HG03108 (cell line): ENCODE data around the gene ARID3A.

ENCODE experiments used
- ATAC-seq: cut with Tn5 transposase; IDR thresholded peaks from one replicate; pipeline ENCODE4 v1.9.1; 2021; ENCODE audit warnings: moderate library complexity; ENCODE audit not compliant: unreplicated experiment

ARID3A gene

GRCh38 chr19:929203-929890 lies 3.5 kb downstream of the ARID3A start:
- ATAC-seq, result no peak

GRCh38 chr19:929891-930258 lies 4.0 kb downstream of the ARID3A start:
- ATAC-seq, result no peak

GRCh38 chr19:931860-932647 lies 6.2 kb downstream of the ARID3A start:
- ATAC-seq, result no peak

- no peak for ATAC-seq
Observed at GRCh38 chr19:932648-933552, 7.1 kb downstream of the ARID3A start.

- no peak for ATAC-seq
Observed at GRCh38 chr19:933553-933882, 7.7 kb downstream of the ARID3A start.

GRCh38 chr19:934197-934840 lies 8.5 kb downstream of the ARID3A start:
- ATAC-seq, result no peak

GRCh38 chr19:934865-935479 lies 9.1 kb downstream of the ARID3A start:
- no peak for ATAC-seq

GRCh38 chr19:936175-936546 lies 10.3 kb downstream of the ARID3A start:
- no peak for ATAC-seq

GRCh38 chr19:937259-937694 lies 11.4 kb downstream of the ARID3A start:
- ATAC-seq, result no peak

GRCh38 chr19:938233-938923 lies 12.5 kb downstream of the ARID3A start:
- ATAC-seq, result no peak

GRCh38 chr19:939439-939838 lies 13.6 kb downstream of the ARID3A start:
- no peak for ATAC-seq

GRCh38 chr19:939922-940321 lies 14.1 kb downstream of the ARID3A start:
- ATAC-seq, result no peak

- peak; percentile 40 for ATAC-seq
Observed at GRCh38 chr19:940591-941291, 14.9 kb downstream of the ARID3A start.

GRCh38 chr19:941292-942132 lies 15.7 kb downstream of the ARID3A start:
- no peak for ATAC-seq

- no peak for ATAC-seq
Observed at GRCh38 chr19:942133-942645, 16.4 kb downstream of the ARID3A start.

- ATAC-seq, result no peak
Observed at GRCh38 chr19:943551-944170, 17.8 kb downstream of the ARID3A start.

GRCh38 chr19:944171-944567 lies 18.3 kb downstream of the ARID3A start:
- ATAC-seq, result no peak

GRCh38 chr19:944663-945241 lies 18.9 kb downstream of the ARID3A start:
- ATAC-seq, result no peak
